ENCODE data around the gene SULT1C2. TPM values are rescaled to one million over a fixed set of nuclear protein-coding genes. Genes with fewer than 3 reads are reported as not detected.

The SULT1C2 gene
- total RNA-seq, 1 donor from 2014 or later: 1.2 TPM

DNA sequence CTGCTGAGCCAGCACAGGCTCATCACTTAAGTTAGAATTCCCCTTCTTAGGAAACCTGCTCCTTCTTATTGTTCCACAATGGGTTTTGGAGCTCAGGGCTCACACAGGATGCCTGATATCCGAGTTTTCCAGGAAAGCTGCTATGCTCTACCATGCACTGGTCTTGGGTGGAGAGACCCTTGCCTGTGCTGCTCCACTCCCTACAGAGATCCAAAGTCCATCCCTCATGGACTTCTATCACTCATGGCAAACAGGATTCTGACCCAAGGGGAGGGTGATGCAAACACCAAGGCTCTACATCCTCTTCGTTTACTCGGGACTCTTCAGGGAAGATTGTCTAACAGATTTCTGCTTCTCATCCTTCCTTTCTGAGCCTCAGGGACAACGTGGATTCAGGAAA is 5.2 kb downstream of the SULT1C2 start:
- Histone ChIP-seq H3K27me3 (ENCODE audit: low read depth) (no peaks in the 10 kb centered on the region), H3K9me3 (no peaks in the 10 kb centered on the region), H3K4me1 (no peaks in the 10 kb centered on the region), H3K4me3 (no peak overlapping the region), H3K36me3 (no peaks in the 10 kb centered on the region), H3K27ac (no peak overlapping the region)
- ATAC-seq (no peak), DNase-seq (no peak)
- TF ChIP-seq, protein P1, sequence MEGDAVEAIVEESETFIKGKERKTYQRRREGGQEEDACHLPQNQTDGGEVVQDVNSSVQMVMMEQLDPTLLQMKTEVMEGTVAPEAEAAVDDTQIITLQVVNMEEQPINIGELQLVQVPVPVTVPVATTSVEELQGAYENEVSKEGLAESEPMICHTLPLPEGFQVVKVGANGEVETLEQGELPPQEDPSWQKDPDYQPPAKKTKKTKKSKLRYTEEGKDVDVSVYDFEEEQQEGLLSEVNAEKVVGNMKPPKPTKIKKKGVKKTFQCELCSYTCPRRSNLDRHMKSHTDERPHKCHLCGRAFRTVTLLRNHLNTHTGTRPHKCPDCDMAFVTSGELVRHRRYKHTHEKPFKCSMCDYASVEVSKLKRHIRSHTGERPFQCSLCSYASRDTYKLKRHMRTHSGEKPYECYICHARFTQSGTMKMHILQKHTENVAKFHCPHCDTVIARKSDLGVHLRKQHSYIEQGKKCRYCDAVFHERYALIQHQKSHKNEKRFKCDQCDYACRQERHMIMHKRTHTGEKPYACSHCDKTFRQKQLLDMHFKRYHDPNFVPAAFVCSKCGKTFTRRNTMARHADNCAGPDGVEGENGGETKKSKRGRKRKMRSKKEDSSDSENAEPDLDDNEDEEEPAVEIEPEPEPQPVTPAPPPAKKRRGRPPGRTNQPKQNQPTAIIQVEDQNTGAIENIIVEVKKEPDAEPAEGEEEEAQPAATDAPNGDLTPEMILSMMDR (IDR thresholded peaks at IDR 0.05): no peak
- intact Hi-C loops (cut with DNase I): no loop called here

DNA sequence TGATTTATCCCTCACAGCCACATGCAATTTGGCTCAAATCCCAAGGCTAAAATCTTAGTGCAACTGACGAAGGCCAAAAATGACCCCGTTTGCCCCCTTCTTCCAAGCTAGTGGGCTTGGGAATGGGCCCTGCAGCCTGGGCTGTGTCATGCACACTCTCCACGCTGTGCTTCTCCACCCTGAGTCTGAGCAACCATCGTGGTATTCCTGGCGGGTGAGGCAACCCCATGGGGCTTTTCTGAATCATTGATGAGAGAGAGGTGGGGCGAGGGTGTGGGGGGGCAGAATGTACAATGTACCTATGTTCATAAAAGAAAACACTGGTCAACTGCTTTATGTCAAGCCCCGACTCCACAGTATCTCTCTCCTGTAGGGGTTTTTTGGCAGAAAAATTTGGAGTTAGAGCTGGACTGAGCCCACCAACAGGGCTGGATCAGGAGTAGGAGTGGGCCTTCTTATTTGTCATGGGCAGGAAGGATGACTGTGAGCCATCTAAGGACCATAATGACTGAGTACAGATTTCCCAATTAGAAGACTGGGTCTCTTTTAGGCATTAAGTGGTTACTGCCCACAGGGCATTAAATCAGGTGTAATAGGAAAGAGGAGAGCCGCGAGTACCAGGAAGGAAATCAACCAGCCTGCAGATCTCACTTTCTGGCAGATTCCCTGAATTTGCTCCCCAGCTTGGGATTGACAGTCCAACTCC is 8.9 kb downstream of the SULT1C2 start:
- no peak for DNase-seq
- TF ChIP-seq, protein P1 (IDR thresholded peaks at IDR 0.05): no peak
- intact Hi-C loops (cut with DNase I): no loop called here
- Histone ChIP-seq H3K36me3 (no peaks in the 10 kb centered on the region), H3K4me1 (no peaks in the 10 kb centered on the region), H3K27ac (no peak overlapping the region), H3K4me3 (no peak overlapping the region), H3K9me3 (no peaks in the 10 kb centered on the region), H3K27me3 (ENCODE audit: low read depth) (no peaks in the 10 kb centered on the region)
- ATAC-seq: no peak

DNA sequence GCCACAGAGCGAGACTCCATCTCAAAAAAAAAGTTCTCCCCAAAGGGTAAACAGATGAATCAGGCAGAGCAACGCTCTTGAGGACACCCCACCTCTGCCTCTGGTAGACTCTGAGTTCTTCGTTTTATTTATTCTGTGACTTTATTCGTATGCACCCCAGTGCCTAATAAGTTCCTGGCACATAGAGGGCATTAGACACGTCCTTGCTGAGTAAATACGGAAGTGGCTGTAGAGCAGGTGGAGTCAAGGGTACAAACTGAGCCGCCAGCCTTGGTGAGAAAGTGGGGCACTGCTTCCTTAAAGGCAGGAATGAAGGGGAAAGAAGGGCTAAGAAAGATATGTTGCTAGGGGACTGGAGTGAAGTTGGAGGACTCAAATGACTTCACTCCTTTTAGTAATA is 12.9 kb downstream of the SULT1C2 start:
- intact Hi-C loops (cut with DNase I): no loop called here
- ATAC-seq (peak in 1 of 2 donors; percentile 19), DNase-seq (no peak)
- TF ChIP-seq, protein P1 (IDR thresholded peaks at IDR 0.05): no peak
- Histone ChIP-seq H3K4me3 (no peak overlapping the region), H3K4me1 (no peaks in the 10 kb centered on the region), H3K9me3 (no peaks in the 10 kb centered on the region), H3K36me3 (no peaks in the 10 kb centered on the region), H3K27ac (no peak overlapping the region), H3K27me3 (ENCODE audit: low read depth) (no peaks in the 10 kb centered on the region)

DNA sequence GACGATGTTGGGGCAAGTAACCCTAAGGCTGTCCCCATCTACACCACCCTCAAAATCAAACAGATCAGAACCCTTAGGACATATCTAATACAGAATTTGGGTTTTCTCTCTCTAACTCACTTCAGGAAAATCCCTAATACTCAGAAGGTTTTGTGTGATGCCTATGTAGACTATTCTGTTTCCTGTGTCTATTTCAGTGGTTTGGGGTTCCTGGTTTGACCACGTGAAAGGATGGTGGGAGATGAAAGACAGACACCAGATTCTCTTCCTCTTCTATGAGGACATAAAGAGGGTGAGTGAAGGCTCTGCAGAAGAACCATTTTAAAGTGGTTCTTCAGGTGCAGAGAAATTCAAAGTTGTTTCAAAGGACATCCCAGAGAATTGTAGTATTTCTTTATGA is 16.3 kb downstream of the SULT1C2 start:
- ATAC-seq: no peak
- Histone ChIP-seq H3K9me3 (no peaks in the 10 kb centered on the region), H3K4me3 (no peak overlapping the region), H3K4me1 (no peaks in the 10 kb centered on the region), H3K27me3 (ENCODE audit: low read depth) (no peaks in the 10 kb centered on the region), H3K27ac (no peak overlapping the region), H3K36me3 (no peaks in the 10 kb centered on the region)
- no peak for DNase-seq
- TF ChIP-seq, protein P1 (IDR thresholded peaks at IDR 0.05): no peak
- intact Hi-C loops (cut with DNase I): no loop called here

DNA sequence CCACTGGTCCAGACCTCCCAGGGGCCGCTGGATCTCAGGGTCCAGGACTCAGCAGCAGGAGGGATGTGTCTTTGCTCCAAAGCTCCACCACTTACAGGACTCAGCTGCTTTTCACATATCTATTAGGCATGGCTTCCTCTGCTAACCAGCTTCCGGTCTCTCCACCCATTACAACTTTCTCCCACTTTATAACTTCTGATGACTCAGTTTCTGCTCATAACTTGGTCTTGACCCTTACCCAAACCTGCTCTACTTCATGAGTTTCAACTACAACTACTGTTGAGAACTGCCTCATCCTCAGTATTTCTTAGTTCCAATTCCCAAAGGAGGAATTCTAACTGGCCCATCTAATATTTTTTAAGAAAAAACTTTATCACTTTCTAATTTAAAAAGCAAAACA is 17.2 kb downstream of the SULT1C2 start:
- H3K9me3 ChIP-seq: no peaks in the 10 kb centered on the region
- ATAC-seq: no peak
- DNase-seq: no peak
- H3K4me1 ChIP-seq: no peaks in the 10 kb centered on the region
- intact Hi-C loops (cut with DNase I): no loop called here
- no peak overlapping the region for H3K4me3 ChIP-seq
- no peaks in the 10 kb centered on the region for H3K27me3 ChIP-seq (ENCODE audit: low read depth)
- no peaks in the 10 kb centered on the region for H3K36me3 ChIP-seq
- H3K27ac ChIP-seq: no peak overlapping the region
- TF ChIP-seq, protein P1 (IDR thresholded peaks at IDR 0.05): no peak
